DOHH2 (cell line): ENCODE results near the gene ARHGEF4.

ENCODE experiments used
- H3F3A ChIP-seq: fragments of 200-600 bp; sonication (generic), shearing (Covaris generic); 2 replicates; pipeline ENCODE4 v1.6.0; 2016; ENCODE audit warnings: antibody characterized with exemption, mild to moderate bottlenecking; ENCODE audit not compliant: control insufficient read depth, insufficient read depth
- H3K27ac ChIP-seq: fragments of 200-600 bp; sonication (generic); 2 replicates; pipeline ENCODE4 v1.5.1; 2014; ENCODE audit warnings: low read depth, mild to moderate bottlenecking, low read length, moderate library complexity
- H3K27me3 ChIP-seq: fragments of 200-600 bp; sonication (generic); 2 replicates; pipeline ENCODE4 v1.6.1; 2014; ENCODE audit warnings: mild to moderate bottlenecking, low read length, mixed read lengths; ENCODE audit not compliant: control insufficient read depth
- H3K36me3 ChIP-seq: fragments of 200-600 bp; sonication (generic); 2 replicates; pipeline ENCODE4 v1.6.1; 2014; ENCODE audit warnings: mild to moderate bottlenecking, low read length, moderate library complexity, mixed read lengths; ENCODE audit not compliant: control insufficient read depth
- H3K4me1 ChIP-seq: fragments of 200-600 bp; sonication (generic); 2 replicates; pipeline ENCODE4 v1.6.1; 2014; ENCODE audit warnings: mild to moderate bottlenecking, low read length, mixed read lengths; ENCODE audit not compliant: control insufficient read depth
- H3K4me2 ChIP-seq: fragments of 200-600 bp; sonication (generic); 2 replicates; pipeline ENCODE4 v1.6.0; 2014; ENCODE audit warnings: mild to moderate bottlenecking, low read length, moderate library complexity
- H3K4me3 ChIP-seq: fragments of 200-600 bp; sonication (generic); 2 replicates; pipeline ENCODE4 v1.5.1; 2014; ENCODE audit warnings: mild to moderate bottlenecking, low read length, mixed read lengths
- H3K79me2 ChIP-seq: fragments of 200-600 bp; sonication (generic); 2 replicates; pipeline ENCODE4 v1.6.1; 2014; ENCODE audit warnings: mild to moderate bottlenecking, low read length, mixed read lengths; ENCODE audit not compliant: control insufficient read depth
- H3K9me2 ChIP-seq: fragments of 200-600 bp; sonication (generic); replicated peaks from 2 replicates; pipeline ENCODE4 v1.6.1; 2014; ENCODE audit warnings: mild to moderate bottlenecking, low read length, mixed read lengths; ENCODE audit not compliant: control insufficient read depth
- H3K9me3 ChIP-seq: fragments of 200-600 bp; sonication (generic); 2 replicates; pipeline ENCODE4 v1.6.1; 2014; ENCODE audit warnings: antibody characterized with exemption, low read length, mixed read lengths; ENCODE audit not compliant: control insufficient read depth, insufficient read depth
- H4K20me1 ChIP-seq: fragments of 200-600 bp; sonication (generic); 2 replicates; pipeline ENCODE4 v1.6.0; 2014; ENCODE audit warnings: low read depth, mild to moderate bottlenecking, antibody characterized with exemption, low read length, moderate library complexity; ENCODE audit not compliant: control insufficient read depth, insufficient read depth
- CTCF ChIP-seq: fragments of 200-600 bp; sonication (generic); IDR thresholded peaks from one replicate; pipeline ENCODE4 v1.5.1; 2014; ENCODE audit warnings: antibody characterized with exemption, mild to moderate bottlenecking, low read depth, low read length; ENCODE audit not compliant: poor library complexity, severe bottlenecking
- EZH2phosphoT487 ChIP-seq: fragments of 200-600 bp; sonication (generic); IDR thresholded peaks from 2 replicates; pipeline ENCODE4 v1.6.1; 2017; ENCODE audit warnings: borderline replicate concordance, mild to moderate bottlenecking, antibody characterized with exemption, low read length, moderate library complexity, mixed read lengths

Gene ARHGEF4

GRCh38 chr2:130826419-130826818 is 10.3 kb upstream of the ARHGEF4 start:
- TF ChIP-seq EZH2phosphoT487 (no peak), CTCF (no peak)

GRCh38 chr2:130826821-130827501 is 9.8 kb upstream of the ARHGEF4 start:
- Histone ChIP-seq H3K27me3 (no peaks in the 10 kb centered on the region), H3K36me3 (no peaks in the 10 kb centered on the region), H4K20me1 (no peaks in the 10 kb centered on the region), H3K9me2 (no peaks in the 10 kb centered on the region), H3K4me2 (no peak overlapping the region), H3K9me3 (no peaks in the 10 kb centered on the region), H3K4me3 (no peak overlapping the region), H3K79me2 (no peaks in the 10 kb centered on the region), H3F3A (no peaks in the 10 kb centered on the region), H3K27ac (no peak overlapping the region), H3K4me1 (no peaks in the 10 kb centered on the region)
- no peak for TF ChIP-seq EZH2phosphoT487
- no peak for TF ChIP-seq CTCF

More at GRCh38 chr2:130826419-130826818, 10.3 kb upstream of the ARHGEF4 start:
- Histone ChIP-seq H3K4me1 (no peaks in the 10 kb centered on the region), H3K79me2 (no peaks in the 10 kb centered on the region), H3K4me2 (no peak overlapping the region), H3K9me2 (no peaks in the 10 kb centered on the region), H3K27ac (no peak overlapping the region), H3K4me3 (no peak overlapping the region), H4K20me1 (no peaks in the 10 kb centered on the region), H3K27me3 (no peaks in the 10 kb centered on the region), H3K9me3 (no peaks in the 10 kb centered on the region), H3K36me3 (no peaks in the 10 kb centered on the region), H3F3A (no peaks in the 10 kb centered on the region)

- Histone ChIP-seq H3K27me3 (no peaks in the 10 kb centered on the region), H3F3A (no peaks in the 10 kb centered on the region), H3K4me1 (no peaks in the 10 kb centered on the region), H3K4me3 (no peak overlapping the region), H3K9me2 (no peaks in the 10 kb centered on the region), H3K4me2 (no peak overlapping the region), H4K20me1 (no peaks in the 10 kb centered on the region), H3K9me3 (no peaks in the 10 kb centered on the region), H3K79me2 (no peaks in the 10 kb centered on the region), H3K27ac (no peak overlapping the region), H3K36me3 (no peaks in the 10 kb centered on the region)
- TF ChIP-seq EZH2phosphoT487 (no peak), CTCF (no peak)
Measured at GRCh38 chr2:130827502-130828251, 9.0 kb upstream of the ARHGEF4 start.
